H1 (cell line): ENCODE results near the gene HRCT1. TPM values are rescaled to one million over a fixed set of nuclear protein-coding genes. Genes with fewer than 3 reads are reported as not detected.

ENCODE experiments used
- BACH1 ChIP-seq: IDR thresholded peaks from 2 replicates; pipeline ENCODE4 v1.6.1; 2012; ENCODE audit warnings: low read length, improper control_type of control experiment
- CBX8 ChIP-seq: fragments of 300-800, 300-1000 bp; sonication (generic); IDR thresholded peaks from 2 replicates; pipeline ENCODE4 v1.7.1; 2016; ENCODE audit warnings: low read depth, low read length, borderline replicate concordance
- CHD7 ChIP-seq: fragments of 300-600 bp; sonication (generic); IDR thresholded peaks from 2 replicates; pipeline ENCODE4 v1.7.1; 2012; ENCODE audit warnings: low read length, moderate library complexity, mild to moderate bottlenecking, inconsistent platforms; ENCODE audit not compliant: insufficient replicate concordance
- RNF2 ChIP-seq: fragments of 200-900, 300-1000 bp; sonication (generic); IDR thresholded peaks from 2 replicates; pipeline ENCODE4 v1.7.1; 2016; ENCODE audit warnings: borderline replicate concordance, low read depth, mild to moderate bottlenecking, antibody characterized with exemption, low read length; ENCODE audit not compliant: poor library complexity, severe bottlenecking; ENCODE audit errors: missing control alignments
- SIX5 ChIP-seq: IDR thresholded peaks from 2 replicates; pipeline ENCODE4 v1.6.1; 2011; ENCODE audit warnings: mild to moderate bottlenecking, low read depth, low read length
- polyA plus RNA-seq, 7 experiments: library from polyadenylated mRNA; depleted of rRNA in 3 of 7; stranded (reverse) in 5 of 7; unstranded in 2 of 7; fragments of >200 nt in 5 of 7; fragments of 200-250 nt in 2 of 7; gene quantifications; 1 replicate in 5 of 7; 2 replicates in 1 of 7; 4 replicates in 1 of 7; pipeline versions ENCODE4 v1.2.1 to v1.2.3, GENCODE V29; 2011 to 2013; ENCODE audit warnings: missing spikeins in 2 of 7, mixed read lengths in 2 of 7
- total RNA-seq: library from RNA; stranded (reverse); fragmentation: NEBNext Ultra II Directional; extraction: Animal tissue kit (Norgen Biotek cat#: 25700); gene quantifications from 2 replicates; pipeline ENCODE4 v1.2.1, GENCODE V29; 2021

The HRCT1 gene
- total and polyA plus RNA-seq, 2 of the 8 experiments (the other 6 are each of a cell fraction or from before 2014, with no cell fraction given): not detected

DNA sequence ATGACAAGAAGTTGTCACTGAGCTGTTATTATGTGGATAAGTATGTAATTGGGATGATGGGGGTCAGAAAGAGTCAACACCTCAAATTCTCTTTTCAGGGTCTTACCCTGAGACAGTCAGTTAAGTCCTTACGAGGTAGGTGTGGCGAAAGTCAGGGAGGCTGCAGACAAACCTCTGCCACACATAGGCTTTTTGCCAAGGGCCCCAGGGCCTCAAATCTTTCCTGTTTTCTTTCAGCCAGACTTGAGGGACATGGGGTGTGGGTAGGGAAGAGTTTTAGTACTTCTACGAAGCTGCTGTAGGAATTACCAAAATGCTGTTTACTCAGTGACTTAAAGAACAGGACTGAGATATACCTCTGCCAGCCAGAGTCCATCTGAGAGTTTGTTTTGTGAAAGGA, 38.2 kb downstream of the HRCT1 start (continued):
- TF ChIP-seq CHD7: no peak
- no peak for TF ChIP-seq CBX8
- no peak for TF ChIP-seq RNF2
- no peak for TF ChIP-seq BACH1
- TF ChIP-seq SIX5: no peak
